UCSD-AML1 (cell line): ENCODE measurements around the gene NFIA.

ENCODE experiments used
- DNase-seq: peaks from one replicate; lab custom pipeline; 2025; ENCODE audit not compliant: unreplicated experiment; lab: John Stamatoyannopoulos, UW

The NFIA gene

GRCh38 chr1:61353797-61354406, 271.5 kb downstream of the NFIA start:
- DNase-seq = no peak

- DNase-seq = no peak
Observed at GRCh38 chr1:61356016-61356415, 273.7 kb downstream of the NFIA start.

- DNase-seq = no peak
Observed at GRCh38 chr1:61356995-61357394, 274.6 kb downstream of the NFIA start.

- no peak for DNase-seq
Observed at GRCh38 chr1:61357539-61357938, 275.2 kb downstream of the NFIA start.

GRCh38 chr1:61358770-61359455, 276.6 kb downstream of the NFIA start:
- no peak for DNase-seq

- no peak for DNase-seq
Observed at GRCh38 chr1:61361931-61362330, 279.6 kb downstream of the NFIA start.

GRCh38 chr1:61362351-61362750, 280.0 kb downstream of the NFIA start:
- DNase-seq = no peak

- no peak for DNase-seq
Observed at GRCh38 chr1:61368366-61368765, 286.0 kb downstream of the NFIA start.

- no peak for DNase-seq
Observed at GRCh38 chr1:61368876-61369275, 286.5 kb downstream of the NFIA start.

- DNase-seq = no peak
Observed at GRCh38 chr1:61370177-61370912, 288.0 kb downstream of the NFIA start.

GRCh38 chr1:61370913-61371279, 288.5 kb downstream of the NFIA start:
- DNase-seq = no peak

GRCh38 chr1:61372944-61373343, 290.6 kb downstream of the NFIA start:
- no peak for DNase-seq

- DNase-seq = no peak
Observed at GRCh38 chr1:61374156-61374555, 291.8 kb downstream of the NFIA start.

GRCh38 chr1:61375082-61375880, 292.9 kb downstream of the NFIA start:
- no peak for DNase-seq

- DNase-seq = no peak
Observed at GRCh38 chr1:61376151-61376550, 293.8 kb downstream of the NFIA start.

- DNase-seq = no peak
Observed at GRCh38 chr1:61377242-61377958, 295.0 kb downstream of the NFIA start.

GRCh38 chr1:61378494-61379180, 296.3 kb downstream of the NFIA start:
- DNase-seq = no peak

- no peak for DNase-seq
Observed at GRCh38 chr1:61379693-61380092, 297.3 kb downstream of the NFIA start.

- DNase-seq = no peak
Observed at GRCh38 chr1:61380561-61380960, 298.2 kb downstream of the NFIA start.

- no peak for DNase-seq
Observed at GRCh38 chr1:61386323-61386722, 304.0 kb downstream of the NFIA start.
